KMS-11 (cell line): ENCODE data around the gene MIA3.

Experiments
- H2AFZ ChIP-seq: fragments of 200-600 bp; sonication (generic); 2 replicates; pipeline ENCODE4 v1.6.1; 2016; ENCODE audit warnings: antibody characterized with exemption, mixed run types, low read depth
- H3K27ac ChIP-seq: fragments of 200-600 bp; sonication (generic); 2 replicates; pipeline ENCODE4 v1.6.1; 2016; ENCODE audit warnings: mild to moderate bottlenecking, mixed run types
- H3K27me3 ChIP-seq: fragments of 200-600 bp; sonication (generic); 2 replicates; pipeline ENCODE4 v1.6.1; 2017; ENCODE audit warnings: mild to moderate bottlenecking, low read depth, mixed run types, moderate library complexity; ENCODE audit not compliant: insufficient read depth
- H3K36me3 ChIP-seq: fragments of 200-600 bp; sonication (generic); 2 replicates; pipeline ENCODE4 v1.6.1; 2017; ENCODE audit warnings: mild to moderate bottlenecking, mixed run types; ENCODE audit not compliant: insufficient read depth
- H3K4me1 ChIP-seq: fragments of 200-600 bp; sonication (generic); 2 replicates; pipeline ENCODE4 v1.6.1; 2016; ENCODE audit warnings: mild to moderate bottlenecking, low read depth, mixed run types; ENCODE audit not compliant: poor library complexity, severe bottlenecking
- H3K4me2 ChIP-seq: fragments of 200-600 bp; sonication (generic); 2 replicates; pipeline ENCODE4 v1.7.0; 2016; ENCODE audit warnings: mild to moderate bottlenecking, mixed run types
- H3K4me3 ChIP-seq: fragments of 200-600 bp; sonication (generic); IDR thresholded peaks from 2 replicates; pipeline ENCODE4 v1.6.1; 2017; ENCODE audit warnings: low read depth, low read length, mixed read lengths; ENCODE audit not compliant: insufficient read depth
- H3K79me2 ChIP-seq: fragments of 200-600 bp; sonication (generic); 2 replicates; pipeline ENCODE4 v1.6.1; 2016; ENCODE audit warnings: low read depth, mixed run types; ENCODE audit not compliant: insufficient read depth
- H3K9ac ChIP-seq: fragments of 200-600 bp; sonication (generic); 2 replicates; pipeline ENCODE4 v1.6.1; 2016; ENCODE audit warnings: mild to moderate bottlenecking, mixed run types
- H4K20me1 ChIP-seq: fragments of 200-600 bp; sonication (generic); 2 replicates; pipeline ENCODE4 v1.6.1; 2016; ENCODE audit warnings: mild to moderate bottlenecking, mixed run types; ENCODE audit not compliant: insufficient read depth
- CTCF ChIP-seq: fragments of 200-600 bp; sonication (generic); conservative IDR thresholded peaks from 2 replicates; pipeline ENCODE4 v1.6.1; 2017; ENCODE audit warnings: low read depth, mild to moderate bottlenecking, antibody characterized with exemption, low read length, moderate library complexity, mixed read lengths

The MIA3 gene

GRCh38 chr1:222713091-222713961 lies 95.4 kb downstream of the MIA3 start:
- TF ChIP-seq CTCF: no peak
- Histone ChIP-seq H3K4me2 (peak overlapping the region; percentile 71), H3K4me3 (peak overlapping the region; percentile 93), H3K36me3 (no peaks in the 10 kb centered on the region), H3K27me3 (no peaks in the 10 kb centered on the region), H3K4me1 (peaks cover 16% of the 10 kb centered on the region), H3K9ac (peak overlapping the region; percentile 75), H3K27ac (peak overlapping the region; percentile 80), H4K20me1 (no peaks in the 10 kb centered on the region), H2AFZ (peak overlapping the region; percentile 92), H3K79me2 (peaks cover 41% of the 10 kb centered on the region)

GRCh38 chr1:222716393-222716792 lies 98.5 kb downstream of the MIA3 start:
- Histone ChIP-seq H3K4me2 (no peak overlapping the region), H2AFZ (no peak overlapping the region), H3K4me1 (peaks cover 8% of the 10 kb centered on the region), H3K79me2 (peaks cover 15% of the 10 kb centered on the region; the same call in 1 of the 2 replicates), H3K27ac (no peak overlapping the region), H3K4me3 (no peak overlapping the region), H3K9ac (no peak overlapping the region), H3K36me3 (peaks cover 6% of the 10 kb centered on the region; the same call in 1 of the 2 replicates), H4K20me1 (no peaks in the 10 kb centered on the region), H3K27me3 (no peaks in the 10 kb centered on the region)
- no peak for TF ChIP-seq CTCF
